Heart right ventricle (tissue), 16 donors: ENCODE data around the gene PRIMPOL. TPM values are rescaled to one million over a fixed set of nuclear protein-coding genes. Genes with fewer than 3 reads are reported as not detected.

Experiments used
- ATAC-seq, 8 donors: fragments of 200-7000 bp; cut with Tn5 transposase; one replicate each; pipeline ENCODE4 v1.9.1; 2020; ENCODE audit warnings: mild to moderate bottlenecking in 8 of 8, moderate library complexity in 8 of 8, moderate number of reproducible peaks in 1 of 8
- DNase-seq, 2 donors: peaks; one replicate each; pipeline ENCODE4 v3.0.0-alpha.2; 2020
- H3K27ac ChIP-seq, 10 donors: fragments of 200-600 bp; sonication (generic) in 2 of 10; one replicate each; pipeline versions ENCODE4 v1.5.0 to v1.8.0; 2020 to 2022; ENCODE audit warnings: mild to moderate bottlenecking in 3 of 10
- H3K27me3 ChIP-seq, 7 donors: fragments of 200-600 bp; one replicate each; pipeline ENCODE4 v1.8.0; 2021 to 2022; ENCODE audit warnings: mild to moderate bottlenecking in 2 of 7
- H3K36me3 ChIP-seq, 9 donors: fragments of 200-600 bp; sonication (generic) in 1 of 9; one replicate each; pipeline versions ENCODE4 v1.5.0 to v1.8.0; 2020 to 2022; ENCODE audit warnings: mild to moderate bottlenecking in 2 of 9
- H3K4me1 ChIP-seq, 9 donors: fragments of 200-600 bp; sonication (generic) in 1 of 9; one replicate each; pipeline versions ENCODE4 v1.5.0 to v1.8.0; 2020 to 2022; ENCODE audit warnings: mild to moderate bottlenecking in 4 of 9
- H3K4me3 ChIP-seq, 10 donors: fragments of 200-600 bp; sonication (generic) in 2 of 10; one replicate each; pipeline versions ENCODE4 v1.5.0 to v1.8.0; 2020 to 2022; ENCODE audit warnings: mild to moderate bottlenecking in 7 of 10, moderate library complexity in 2 of 10
- H3K9me3 ChIP-seq, 11 donors: fragments of 200-600 bp in 10 of 11; sonication (generic) in 2 of 11; one replicate each; pipeline versions ENCODE4 v1.5.0 to v1.8.0; 2013 to 2022; ENCODE audit warnings: mild to moderate bottlenecking in 2 of 11, control low read depth in 1 of 11, moderate library complexity in 1 of 11
- CTCF ChIP-seq, 9 donors: fragments of 200-600 bp; sonication (generic) in 2 of 9; IDR thresholded peaks; one replicate each; pipeline versions ENCODE4 v1.5.0 to v1.8.0; 2021 to 2022; ENCODE audit warnings: antibody characterized with exemption in 9 of 9, mild to moderate bottlenecking in 5 of 9, moderate library complexity in 1 of 9
- WGBS, 2 donors: extraction: QIAGEN DNeasy Blood & Tissue Kit; methylation state at CpG; one replicate each; pipeline ENCODE4 v1.1.7; 2013; ENCODE audit warnings: inconsistent platforms in 1 of 2; 5-methylcytosine and 5-hydroxymethylcytosine counted together
- intact Hi-C, 10 donors: fragments of 100-400 bp; cut with DNase I; formaldehyde crosslinking; loops; one replicate each; pipeline versions ENCODE4 v1.11.1 to v1.14.2; 2022
- polyA plus RNA-seq, 2 donors: library from polyadenylated mRNA; stranded (reverse); fragments of 200-250 nt; gene quantifications; one replicate each; pipeline ENCODE4 v1.2.3, GENCODE V29; 2013
- total RNA-seq, 10 donors: library from RNA; stranded (reverse); fragmentation: NEBNext Ultra II Directional in 3 of 10; extraction: Animal tissue kit (Norgen Biotek cat#: 25700) in 3 of 10; gene quantifications; one replicate each; pipeline versions ENCODE4 v1.2.1 to v1.2.4, GENCODE V29; 2021 to 2023
- donor health status: Arrhythmogenic right ventricular cardiomyopathy.
- donor health status: ischemic (EF 13 %, LVEDD 7.1; RV severe dilation, severe dysfunction).
- donor health status: healthy with polysubstance abuse.
- donor health status: DM: no; HTN: yes; CAD: no.
- donor health status: DM: no; HTN: no; CAD: no.
- donor health status: ischemic (EF 25% LVEDD 6.9; RV normal size, moderate dysfunction).
- donor health status: ischemic (EF 25% LVEDD 5.7; RV mildly dilated, moderate dysfunction).
- donor health status: healthy.
- donor health status: DM: yes; HTN: yes; CAD: no.
- donor health status: Ischemic cardiomyopathy.
- donor health status: ischemic (EF 35%, LVEDD 5.7; RV mildly dilated, moderate dysfunction).
- donor health status: nonischemic (EF 11% LVEDD 7.7; RV severe dilation, severe dysfunction).
- donor health status: DM: yes; HTN: yes; CAD: no.
- donor health status: PGD.
- donor health status: ischemic (EF 29% LVEDD 5.4; RV normal size, mild dysfunction).
- donor health status: nonischemic (EF 23%, LVEDD 6.1; RV moderate dilation, normal function).

PRIMPOL gene
- total and polyA plus RNA-seq, 12 donors = 7.2 to 85.2 (median 10.8) TPM

- Histone ChIP-seq H3K36me3 (peaks cover 0 to 36% (median 0%) of the 10 kb centered on the region in 9 donors), H3K4me1 (peaks cover 13 to 76% (median 65%) of the 10 kb centered on the region in 9 donors), H3K4me3 (peak overlapping the region; percentile 66 to 96 (median 84)), H3K9me3 (no peaks in the 10 kb centered on the region), H3K27ac (peak overlapping the region in 9 of 10 donors; percentile 93 to 100 (median 98)), H3K27me3 (no peaks in the 10 kb centered on the region)
- 59 to 64% methylated on average over 7 of the region's 7 CpGs for WGBS, 2 donors
- intact Hi-C loops = loop anchor here in 7 of 10 donors (2.0 to 10.0 kb wide), 8 partner anchors 85 to 385 kb away; partner anchors contain the start of gene CENPU (in 4 of the 7)
- DNase-seq (no peak), ATAC-seq (no peak)
- TF ChIP-seq CTCF (IDR thresholded peaks at IDR 0.05) = no peak
Measured at GRCh38 chr4:184647266-184648053, 2.1 kb upstream of the PRIMPOL start.

GRCh38 chr4:184648054-184648312 lies 1.6 kb upstream of the PRIMPOL start:
- Histone ChIP-seq H3K27ac (peak overlapping the region; percentile 87 to 100 (median 98)), H3K4me3 (peak overlapping the region; percentile 66 to 96 (median 84)), H3K36me3 (peaks cover 0 to 30% (median 0%) of the 10 kb centered on the region in 9 donors), H3K27me3 (no peaks in the 10 kb centered on the region), H3K4me1 (peaks cover 13 to 71% (median 64%) of the 10 kb centered on the region in 9 donors), H3K9me3 (no peaks in the 10 kb centered on the region)
- WGBS, 2 donors = 4 to 5% methylated on average over 6 of the region's 6 CpGs
- TF ChIP-seq CTCF (IDR thresholded peaks at IDR 0.05) = no peak
- no peak for ATAC-seq
- intact Hi-C loops = loop anchor here in 7 of 10 donors (2.0 to 10.0 kb wide), 8 partner anchors 84 to 386 kb away; partner anchors contain the start of gene CENPU (in 4 of the 7)
- DNase-seq = no peak

GRCh38 chr4:184648313-184649025 lies 1.1 kb upstream of the PRIMPOL start:
- peaks cover 0 to 28% (median 0%) of the 10 kb centered on the region in 9 donors for H3K36me3 ChIP-seq
- ATAC-seq = peak; percentile 55 to 78 (median 66)
- intact Hi-C loops = loop anchor here in 7 of 10 donors (2.0 to 10.0 kb wide), 8 partner anchors 84 to 386 kb away; partner anchors contain the start of gene CENPU (in 4 of the 7)
- peak; percentile 76 to 78 for DNase-seq
- peaks cover 13 to 68% (median 59%) of the 10 kb centered on the region in 9 donors for H3K4me1 ChIP-seq
- peak overlapping the region; percentile 66 to 96 (median 84) for H3K4me3 ChIP-seq
- no peaks in the 10 kb centered on the region for H3K9me3 ChIP-seq
- no peak for TF ChIP-seq CTCF (IDR thresholded peaks at IDR 0.05)
- WGBS, 2 donors = 0% methylated on average over 52 of the region's 52 CpGs
- peak overlapping the region; percentile 87 to 100 (median 98) for H3K27ac ChIP-seq
- no peaks in the 10 kb centered on the region for H3K27me3 ChIP-seq
